HG03045 (cell line): ENCODE data around the gene MED12L.
"Not testable (repeated sequence)": the region's sequence is repeated elsewhere in the genome, so short reads cannot be mapped to it uniquely, and the experiment has no call there.

ENCODE experiments used
- ATAC-seq: cut with Tn5 transposase; IDR thresholded peaks from one replicate; pipeline ENCODE4 v1.9.1; 2021; ENCODE audit warnings: mild to moderate bottlenecking, moderate library complexity; ENCODE audit not compliant: unreplicated experiment

The MED12L gene

GRCh38 chr3:151085227-151085888, at the start of gene MED12L:
MED12L (plus strand) TSS chr3:151085664; CDS start chr3:151086927, 1,263 bp downstream.
- peak; percentile 74 for ATAC-seq

- no peak for ATAC-seq
Measured at GRCh38 chr3:151037746-151038477, 47.6 kb upstream of the MED12L start.

- ATAC-seq: no peak
Measured at GRCh38 chr3:151044706-151045105, 40.8 kb upstream of the MED12L start.

GRCh38 chr3:151047636-151048035, 37.8 kb upstream of the MED12L start:
- ATAC-seq: no peak

GRCh38 chr3:151051533-151051932, 33.9 kb upstream of the MED12L start:
- no peak for ATAC-seq

- ATAC-seq: no peak
Measured at GRCh38 chr3:151052346-151052745, 33.1 kb upstream of the MED12L start.

- ATAC-seq: no peak
Measured at GRCh38 chr3:151052756-151053155, 32.7 kb upstream of the MED12L start.

- ATAC-seq: no peak
Measured at GRCh38 chr3:151058740-151059139, 26.7 kb upstream of the MED12L start.

- ATAC-seq: no peak
Measured at GRCh38 chr3:151062611-151063010, 22.9 kb upstream of the MED12L start.

GRCh38 chr3:151067158-151067557, 18.3 kb upstream of the MED12L start:
- no peak for ATAC-seq

- not testable (repeated sequence) for ATAC-seq
Measured at GRCh38 chr3:151072842-151073241, 12.6 kb upstream of the MED12L start.

GRCh38 chr3:151074256-151074655, 11.2 kb upstream of the MED12L start:
- ATAC-seq: no peak

GRCh38 chr3:151075869-151076562, 9.4 kb upstream of the MED12L start:
- ATAC-seq: no peak

- ATAC-seq: no peak
Measured at GRCh38 chr3:151076626-151077025, 8.8 kb upstream of the MED12L start.

GRCh38 chr3:151081082-151081481, 4.4 kb upstream of the MED12L start:
- not testable (repeated sequence) for ATAC-seq

GRCh38 chr3:151082880-151083838, 2.3 kb upstream of the MED12L start:
- ATAC-seq: no peak

- no peak for ATAC-seq
Measured at GRCh38 chr3:151084893-151085226, 604 bp upstream of the MED12L start.

- ATAC-seq: peak; percentile 25
Measured at GRCh38 chr3:151085889-151086483, 522 bp downstream of the MED12L start.

GRCh38 chr3:151086484-151087456, 1.3 kb downstream of the MED12L start:
- peak; percentile 62 for ATAC-seq
